ENCODE results near the gene SMAD6. TPM values are rescaled to one million over a fixed set of nuclear protein-coding genes. Genes with fewer than 3 reads are reported as not detected.

Gene SMAD6
- total and polyA plus RNA-seq, 11 donors, result 10.4 to 65.9 (median 20.6) TPM

DNA sequence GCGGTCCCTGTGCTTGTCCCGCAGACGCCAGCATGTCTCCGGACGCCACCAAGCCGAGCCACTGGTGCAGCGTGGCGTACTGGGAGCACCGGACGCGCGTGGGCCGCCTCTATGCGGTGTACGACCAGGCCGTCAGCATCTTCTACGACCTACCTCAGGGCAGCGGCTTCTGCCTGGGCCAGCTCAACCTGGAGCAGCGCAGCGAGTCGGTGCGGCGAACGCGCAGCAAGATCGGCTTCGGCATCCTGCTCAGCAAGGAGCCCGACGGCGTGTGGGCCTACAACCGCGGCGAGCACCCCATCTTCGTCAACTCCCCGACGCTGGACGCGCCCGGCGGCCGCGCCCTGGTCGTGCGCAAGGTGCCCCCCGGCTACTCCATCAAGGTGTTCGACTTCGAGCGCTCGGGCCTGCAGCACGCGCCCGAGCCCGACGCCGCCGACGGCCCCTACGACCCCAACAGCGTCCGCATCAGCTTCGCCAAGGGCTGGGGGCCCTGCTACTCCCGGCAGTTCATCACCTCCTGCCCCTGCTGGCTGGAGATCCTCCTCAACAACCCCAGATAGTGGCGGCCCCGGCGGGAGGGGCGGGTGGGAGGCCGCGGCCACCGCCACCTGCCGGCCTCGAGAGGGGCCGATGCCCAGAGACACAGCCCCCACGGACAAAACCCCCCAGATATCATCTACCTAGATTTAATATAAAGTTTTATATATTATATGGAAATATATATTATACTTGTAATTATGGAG lies 79.1 kb downstream of the SMAD6 start:
- intact Hi-C loops (cut with DNase I), result no loop called here

GRCh38 chr15:66782785-66783184 lies 80.7 kb downstream of the SMAD6 start:
- intact Hi-C loops (cut with DNase I), result no loop called here
- TF ChIP-seq POLR2A (IDR thresholded peaks at IDR 0.05), result no peak
- no peak for TF ChIP-seq CTCF (IDR thresholded peaks at IDR 0.05)
- DNase-seq (peak in 1 of 5 donors; percentile 31), ATAC-seq (peak in 2 of 4 donors; percentile 10 to 32)
- Histone ChIP-seq H3K27ac (no peak overlapping the region), H3K36me3 (peaks cover 0 to 28% (median 7%) of the 10 kb centered on the region in 9 donors), H3K27me3 (no peaks in the 10 kb centered on the region), H3K4me3 (no peak overlapping the region), H3K4me1 (peaks cover 0 to 28% (median 3%) of the 10 kb centered on the region in 12 donors), H3K9me3 (no peaks in the 10 kb centered on the region)
- WGBS, 4 donors, result 53 to 64% (median 59%) methylated on average over 3 of the region's 3 CpGs

More for the DNA sequence above, 79.1 kb downstream of the SMAD6 start:
- TF ChIP-seq POLR2A (IDR thresholded peaks at IDR 0.05) (no peak), CTCF (IDR thresholded peaks at IDR 0.05) (no peak)
- H3K27me3 ChIP-seq, result no peaks in the 10 kb centered on the region
- no peak overlapping the region for H3K27ac ChIP-seq
- WGBS, 4 donors, result 93 to 97% (median 96%) methylated on average over 68 to 73 of the region's 73 CpGs
- peaks cover 0 to 42% (median 6%) of the 10 kb centered on the region in 12 donors for H3K4me1 ChIP-seq
- DNase-seq (peak in 1 of 5 donors; percentile 24), ATAC-seq (no peak)
- H3K9me3 ChIP-seq, result no peaks in the 10 kb centered on the region
- H3K36me3 ChIP-seq, result peaks cover 0 to 28% (median 7%) of the 10 kb centered on the region in 9 donors
- no peak overlapping the region for H3K4me3 ChIP-seq

- WGBS, 4 donors, result 85 to 95% (median 94%) methylated on average over 5 of the region's 5 CpGs
- H3K9me3 ChIP-seq, result no peaks in the 10 kb centered on the region
- intact Hi-C loops (cut with DNase I), result no loop called here
- TF ChIP-seq POLR2A (IDR thresholded peaks at IDR 0.05) (no peak), CTCF (IDR thresholded peaks at IDR 0.05) (no peak)
- peaks cover 0 to 25% (median 3%) of the 10 kb centered on the region in 12 donors for H3K4me1 ChIP-seq
- no peak overlapping the region for H3K4me3 ChIP-seq
- no peak for DNase-seq
- no peak overlapping the region for H3K27ac ChIP-seq
- peaks cover 0 to 28% (median 7%) of the 10 kb centered on the region in 9 donors for H3K36me3 ChIP-seq
- ATAC-seq, result no peak
- H3K27me3 ChIP-seq, result no peaks in the 10 kb centered on the region
Measured at GRCh38 chr15:66783314-66783713, 81.3 kb downstream of the SMAD6 start.

DNA sequence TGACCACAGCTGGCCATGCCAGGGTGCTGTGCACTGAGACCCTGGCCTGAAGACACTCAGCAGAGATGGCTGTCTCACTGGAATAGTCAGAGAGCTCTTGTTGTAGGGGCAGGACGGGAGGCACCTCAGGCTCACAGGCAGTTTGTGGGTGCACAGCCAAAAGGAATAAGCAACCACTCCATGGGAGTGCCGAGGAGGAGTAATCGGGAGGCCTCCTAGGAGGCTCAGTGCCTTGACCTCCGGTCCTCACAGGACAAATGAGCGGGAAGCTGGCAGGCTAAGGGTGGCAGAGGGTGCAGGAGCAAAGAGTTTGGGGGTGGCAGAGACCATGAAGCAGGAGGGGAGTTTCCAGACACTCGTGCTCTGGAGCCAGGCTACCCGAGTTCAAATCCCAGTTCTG lies 81.7 kb downstream of the SMAD6 start:
- Histone ChIP-seq H3K36me3 (peaks cover 0 to 28% (median 7%) of the 10 kb centered on the region in 9 donors), H3K4me3 (no peak overlapping the region), H3K4me1 (peaks cover 0 to 22% (median 3%) of the 10 kb centered on the region in 12 donors), H3K27me3 (no peaks in the 10 kb centered on the region), H3K9me3 (no peaks in the 10 kb centered on the region), H3K27ac (no peak overlapping the region)
- DNase-seq (peak in 1 of 5 donors; percentile 9), ATAC-seq (no peak)
- TF ChIP-seq CTCF (IDR thresholded peaks at IDR 0.05), result no peak
- no peak for TF ChIP-seq POLR2A (IDR thresholded peaks at IDR 0.05)
- 90 to 95% (median 93%) methylated on average over 7 of the region's 7 CpGs for WGBS, 4 donors
- intact Hi-C loops (cut with DNase I), result no loop called here

All from heart left ventricle (tissue), 16 donors.